ENCODE measurements around the gene MGLL. TPM values are rescaled to one million over a fixed set of nuclear protein-coding genes. Genes with fewer than 3 reads are reported as not detected.

The MGLL gene
- total RNA-seq, 1 experiment from 2014 or later: 6.8 TPM

DNA sequence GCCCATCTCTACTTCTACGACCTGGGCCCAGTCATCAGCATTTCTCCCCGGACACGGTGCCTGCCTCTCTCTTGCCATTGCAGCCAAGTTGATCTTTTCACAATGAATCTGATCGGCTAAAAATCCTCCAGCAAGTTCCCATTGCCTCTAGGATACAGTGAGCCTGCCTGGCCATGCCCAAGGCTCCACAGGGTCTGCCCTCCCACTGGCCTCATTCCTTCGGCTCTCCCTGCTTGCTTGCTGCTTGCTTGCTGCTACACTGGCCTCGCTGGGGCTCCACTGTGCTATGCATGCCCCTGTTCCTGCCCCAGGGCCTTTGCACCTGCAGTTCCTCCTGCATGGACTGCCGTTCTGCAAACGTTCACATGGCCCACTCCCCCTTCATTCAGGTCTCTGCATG lies 147.5 kb downstream of the MGLL start:
- no peaks in the 10 kb centered on the region for H3K79me2 ChIP-seq (ENCODE audit: insufficient read depth, low read length)
- H4K20me1 ChIP-seq (ENCODE audit: insufficient read depth): no peaks in the 10 kb centered on the region
- no peak overlapping the region for H2AFZ ChIP-seq (ENCODE audit: low read depth, low read length, poor library complexity, severe bottlenecking)
- H3K4me1 ChIP-seq (ENCODE audit: control insufficient read depth in 1 of 2, insufficient read depth in 2 of 2, low read length in 2 of 2): peaks cover 0 to 19% of the 10 kb centered on the region in 2 experiments; a peak in 2 of 4 replicates
- ChIA-PET POLR2A (no interaction called here), RAD21 (ENCODE audit: low non-redundant PET in 1 of 2, low total read pairs in 2 of 2, uncharacterized antibody in 2 of 2, unreplicated experiment in 2 of 2) (no interaction called here), CTCF (no interaction called here)
- no peaks in the 10 kb centered on the region for H3K36me3 ChIP-seq (ENCODE audit: control insufficient read depth in 1 of 2, insufficient read depth in 2 of 2, low read length in 2 of 2)
- BruUV-seq (replicated peaks): no TSS peak
- intact Hi-C loops (cut with micrococcal nuclease): no loop called here
- no peaks in the 10 kb centered on the region for H3K9me3 ChIP-seq (ENCODE audit: control insufficient read depth in 1 of 2, insufficient read depth in 1 of 2, low read depth in 1 of 2, low read length in 2 of 2)
- no peak overlapping the region for H3K9ac ChIP-seq (ENCODE audit: low read length)
- H3K9me2 ChIP-seq (ENCODE audit: insufficient read depth): no peaks in the 10 kb centered on the region
- DNase-seq (ENCODE audit: low read depth, low spot score) (no peak), ATAC-seq (no peak)
- H3K27me3 ChIP-seq (ENCODE audit: insufficient read depth, low read length): no peaks in the 10 kb centered on the region
- no peak overlapping the region for H3K4me3 ChIP-seq (replicated peaks in 1 of 2; ENCODE audit: low read depth in 1 of 2, low read length in 2 of 2)
- TF ChIP-seq JUND (IDR thresholded peaks at IDR 0.05) (no peak), ZNF274 (IDR thresholded peaks at IDR 0.05; ENCODE audit: low read depth, low read length) (no peak), EZH2phosphoT487 (IDR thresholded peaks at IDR 0.05; ENCODE audit: borderline replicate concordance) (no peak), SP1 (IDR thresholded peaks at IDR 0.05; ENCODE audit: low read depth) (no peak), FOSL1 (IDR thresholded peaks at IDR 0.05; ENCODE audit: low read depth) (no peak), CBX3 (IDR thresholded peaks at IDR 0.05; ENCODE audit: low read depth) (no peak), POLR2A (IDR thresholded peaks at IDR 0.05; ENCODE audit: borderline replicate concordance, extremely low read depth, insufficient read depth, insufficient read length) (no peak), ZFX (IDR thresholded peaks at IDR 0.05) (no peak), SRF (IDR thresholded peaks at IDR 0.05; ENCODE audit: low read depth) (no peak), YY1 (IDR thresholded peaks at IDR 0.05; ENCODE audit: extremely low read depth, insufficient replicate concordance, low read depth, low read length) (no peak)
- TF ChIP-seq, protein P1, sequence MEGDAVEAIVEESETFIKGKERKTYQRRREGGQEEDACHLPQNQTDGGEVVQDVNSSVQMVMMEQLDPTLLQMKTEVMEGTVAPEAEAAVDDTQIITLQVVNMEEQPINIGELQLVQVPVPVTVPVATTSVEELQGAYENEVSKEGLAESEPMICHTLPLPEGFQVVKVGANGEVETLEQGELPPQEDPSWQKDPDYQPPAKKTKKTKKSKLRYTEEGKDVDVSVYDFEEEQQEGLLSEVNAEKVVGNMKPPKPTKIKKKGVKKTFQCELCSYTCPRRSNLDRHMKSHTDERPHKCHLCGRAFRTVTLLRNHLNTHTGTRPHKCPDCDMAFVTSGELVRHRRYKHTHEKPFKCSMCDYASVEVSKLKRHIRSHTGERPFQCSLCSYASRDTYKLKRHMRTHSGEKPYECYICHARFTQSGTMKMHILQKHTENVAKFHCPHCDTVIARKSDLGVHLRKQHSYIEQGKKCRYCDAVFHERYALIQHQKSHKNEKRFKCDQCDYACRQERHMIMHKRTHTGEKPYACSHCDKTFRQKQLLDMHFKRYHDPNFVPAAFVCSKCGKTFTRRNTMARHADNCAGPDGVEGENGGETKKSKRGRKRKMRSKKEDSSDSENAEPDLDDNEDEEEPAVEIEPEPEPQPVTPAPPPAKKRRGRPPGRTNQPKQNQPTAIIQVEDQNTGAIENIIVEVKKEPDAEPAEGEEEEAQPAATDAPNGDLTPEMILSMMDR (IDR thresholded peaks at IDR 0.05 in 2 of 3, conservative IDR thresholded peaks at IDR 0.05 in 1 of 3; ENCODE audit: borderline replicate concordance in 1 of 3, insufficient read depth in 1 of 3, low read depth in 2 of 3, low read length in 2 of 3): no peak
- TF ChIP-seq, protein P2, sequence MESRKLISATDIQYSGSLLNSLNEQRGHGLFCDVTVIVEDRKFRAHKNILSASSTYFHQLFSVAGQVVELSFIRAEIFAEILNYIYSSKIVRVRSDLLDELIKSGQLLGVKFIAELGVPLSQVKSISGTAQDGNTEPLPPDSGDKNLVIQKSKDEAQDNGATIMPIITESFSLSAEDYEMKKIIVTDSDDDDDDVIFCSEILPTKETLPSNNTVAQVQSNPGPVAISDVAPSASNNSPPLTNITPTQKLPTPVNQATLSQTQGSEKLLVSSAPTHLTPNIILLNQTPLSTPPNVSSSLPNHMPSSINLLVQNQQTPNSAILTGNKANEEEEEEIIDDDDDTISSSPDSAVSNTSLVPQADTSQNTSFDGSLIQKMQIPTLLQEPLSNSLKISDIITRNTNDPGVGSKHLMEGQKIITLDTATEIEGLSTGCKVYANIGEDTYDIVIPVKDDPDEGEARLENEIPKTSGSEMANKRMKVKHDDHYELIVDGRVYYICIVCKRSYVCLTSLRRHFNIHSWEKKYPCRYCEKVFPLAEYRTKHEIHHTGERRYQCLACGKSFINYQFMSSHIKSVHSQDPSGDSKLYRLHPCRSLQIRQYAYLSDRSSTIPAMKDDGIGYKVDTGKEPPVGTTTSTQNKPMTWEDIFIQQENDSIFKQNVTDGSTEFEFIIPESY (IDR thresholded peaks at IDR 0.05; ENCODE audit: extremely low read depth, insufficient replicate concordance, low read length): no peak
- no peak overlapping the region for H3K27ac ChIP-seq (ENCODE audit: low read depth, low read length)
- no peak overlapping the region for H3K4me2 ChIP-seq (ENCODE audit: low read length)
